ENCODE measurements around the gene WDR7. TPM values are rescaled to one million over a fixed set of nuclear protein-coding genes. Genes with fewer than 3 reads are reported as not detected.

WDR7 gene
- total and polyA plus RNA-seq, 10 of the 15 experiments (the other 5 are each of a cell fraction or from before 2014, with no cell fraction given), result 2.8 to 16.5 (median 11.7) TPM

DNA sequence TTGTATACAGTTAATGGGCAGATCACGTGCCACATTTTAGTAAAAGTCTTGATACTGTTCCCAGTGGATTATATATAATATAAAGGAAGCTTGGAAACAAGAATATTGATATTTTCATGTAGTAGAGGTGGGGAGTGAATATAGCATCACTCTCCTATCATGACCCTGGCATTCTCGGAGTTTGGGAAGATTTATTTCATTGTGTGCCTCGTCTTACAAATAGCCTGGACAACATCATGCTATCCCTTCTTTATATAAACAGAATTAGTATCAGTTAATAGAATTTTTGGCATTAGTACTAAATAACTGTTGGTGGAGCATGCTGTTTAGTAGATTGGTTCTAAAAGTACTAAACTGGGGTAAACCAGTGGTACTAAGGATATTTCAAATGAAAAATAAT is 283.7 kb downstream of the WDR7 start:
- TF ChIP-seq, protein P1, sequence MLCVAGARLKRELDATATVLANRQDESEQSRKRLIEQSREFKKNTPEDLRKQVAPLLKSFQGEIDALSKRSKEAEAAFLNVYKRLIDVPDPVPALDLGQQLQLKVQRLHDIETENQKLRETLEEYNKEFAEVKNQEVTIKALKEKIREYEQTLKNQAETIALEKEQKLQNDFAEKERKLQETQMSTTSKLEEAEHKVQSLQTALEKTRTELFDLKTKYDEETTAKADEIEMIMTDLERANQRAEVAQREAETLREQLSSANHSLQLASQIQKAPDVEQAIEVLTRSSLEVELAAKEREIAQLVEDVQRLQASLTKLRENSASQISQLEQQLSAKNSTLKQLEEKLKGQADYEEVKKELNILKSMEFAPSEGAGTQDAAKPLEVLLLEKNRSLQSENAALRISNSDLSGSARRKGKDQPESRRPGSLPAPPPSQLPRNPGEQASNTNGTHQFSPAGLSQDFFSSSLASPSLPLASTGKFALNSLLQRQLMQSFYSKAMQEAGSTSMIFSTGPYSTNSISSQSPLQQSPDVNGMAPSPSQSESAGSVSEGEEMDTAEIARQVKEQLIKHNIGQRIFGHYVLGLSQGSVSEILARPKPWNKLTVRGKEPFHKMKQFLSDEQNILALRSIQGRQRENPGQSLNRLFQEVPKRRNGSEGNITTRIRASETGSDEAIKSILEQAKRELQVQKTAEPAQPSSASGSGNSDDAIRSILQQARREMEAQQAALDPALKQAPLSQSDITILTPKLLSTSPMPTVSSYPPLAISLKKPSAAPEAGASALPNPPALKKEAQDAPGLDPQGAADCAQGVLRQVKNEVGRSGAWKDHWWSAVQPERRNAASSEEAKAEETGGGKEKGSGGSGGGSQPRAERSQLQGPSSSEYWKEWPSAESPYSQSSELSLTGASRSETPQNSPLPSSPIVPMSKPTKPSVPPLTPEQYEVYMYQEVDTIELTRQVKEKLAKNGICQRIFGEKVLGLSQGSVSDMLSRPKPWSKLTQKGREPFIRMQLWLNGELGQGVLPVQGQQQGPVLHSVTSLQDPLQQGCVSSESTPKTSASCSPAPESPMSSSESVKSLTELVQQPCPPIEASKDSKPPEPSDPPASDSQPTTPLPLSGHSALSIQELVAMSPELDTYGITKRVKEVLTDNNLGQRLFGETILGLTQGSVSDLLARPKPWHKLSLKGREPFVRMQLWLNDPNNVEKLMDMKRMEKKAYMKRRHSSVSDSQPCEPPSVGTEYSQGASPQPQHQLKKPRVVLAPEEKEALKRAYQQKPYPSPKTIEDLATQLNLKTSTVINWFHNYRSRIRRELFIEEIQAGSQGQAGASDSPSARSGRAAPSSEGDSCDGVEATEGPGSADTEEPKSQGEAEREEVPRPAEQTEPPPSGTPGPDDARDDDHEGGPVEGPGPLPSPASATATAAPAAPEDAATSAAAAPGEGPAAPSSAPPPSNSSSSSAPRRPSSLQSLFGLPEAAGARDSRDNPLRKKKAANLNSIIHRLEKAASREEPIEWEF (IDR thresholded peaks at IDR 0.05; ENCODE audit: insufficient replicate concordance, low read depth, low read length), result no peak
- TF ChIP-seq ZNF24 (IDR thresholded peaks at IDR 0.05) (no peak), TCF12 (IDR thresholded peaks at IDR 0.05; ENCODE audit: low read depth, low read length) (no peak), SUPT20H (IDR thresholded peaks at IDR 0.05; ENCODE audit: borderline replicate concordance, control insufficient read depth, low read depth, low read length) (no peak), ZZZ3 (IDR thresholded peaks at IDR 0.05; ENCODE audit: control insufficient read depth, insufficient read length, low read depth) (no peak)
- TF ChIP-seq, protein P2, sequence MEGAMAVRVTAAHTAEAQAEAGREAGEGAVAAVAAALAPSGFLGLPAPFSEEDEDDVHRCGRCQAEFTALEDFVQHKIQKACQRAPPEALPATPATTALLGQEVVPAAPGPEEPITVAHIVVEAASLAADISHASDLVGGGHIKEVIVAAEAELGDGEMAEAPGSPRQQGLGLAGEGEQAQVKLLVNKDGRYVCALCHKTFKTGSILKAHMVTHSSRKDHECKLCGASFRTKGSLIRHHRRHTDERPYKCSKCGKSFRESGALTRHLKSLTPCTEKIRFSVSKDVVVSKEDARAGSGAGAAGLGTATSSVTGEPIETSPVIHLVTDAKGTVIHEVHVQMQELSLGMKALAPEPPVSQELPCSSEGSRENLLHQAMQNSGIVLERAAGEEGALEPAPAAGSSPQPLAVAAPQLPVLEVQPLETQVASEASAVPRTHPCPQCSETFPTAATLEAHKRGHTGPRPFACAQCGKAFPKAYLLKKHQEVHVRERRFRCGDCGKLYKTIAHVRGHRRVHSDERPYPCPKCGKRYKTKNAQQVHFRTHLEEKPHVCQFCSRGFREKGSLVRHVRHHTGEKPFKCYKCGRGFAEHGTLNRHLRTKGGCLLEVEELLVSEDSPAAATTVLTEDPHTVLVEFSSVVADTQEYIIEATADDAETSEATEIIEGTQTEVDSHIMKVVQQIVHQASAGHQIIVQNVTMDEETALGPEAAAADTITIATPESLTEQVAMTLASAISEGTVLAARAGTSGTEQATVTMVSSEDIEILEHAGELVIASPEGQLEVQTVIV (IDR thresholded peaks at IDR 0.05; ENCODE audit: borderline replicate concordance, partially characterized antibody), result no peak
- TF ChIP-seq, protein P3, sequence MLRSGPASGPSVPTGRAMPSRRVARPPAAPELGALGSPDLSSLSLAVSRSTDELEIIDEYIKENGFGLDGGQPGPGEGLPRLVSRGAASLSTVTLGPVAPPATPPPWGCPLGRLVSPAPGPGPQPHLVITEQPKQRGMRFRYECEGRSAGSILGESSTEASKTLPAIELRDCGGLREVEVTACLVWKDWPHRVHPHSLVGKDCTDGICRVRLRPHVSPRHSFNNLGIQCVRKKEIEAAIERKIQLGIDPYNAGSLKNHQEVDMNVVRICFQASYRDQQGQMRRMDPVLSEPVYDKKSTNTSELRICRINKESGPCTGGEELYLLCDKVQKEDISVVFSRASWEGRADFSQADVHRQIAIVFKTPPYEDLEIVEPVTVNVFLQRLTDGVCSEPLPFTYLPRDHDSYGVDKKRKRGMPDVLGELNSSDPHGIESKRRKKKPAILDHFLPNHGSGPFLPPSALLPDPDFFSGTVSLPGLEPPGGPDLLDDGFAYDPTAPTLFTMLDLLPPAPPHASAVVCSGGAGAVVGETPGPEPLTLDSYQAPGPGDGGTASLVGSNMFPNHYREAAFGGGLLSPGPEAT (IDR thresholded peaks at IDR 0.05; ENCODE audit: low read depth), result no peak
- POLR2A ChIA-PET, result no interaction called here
- Histone ChIP-seq H3K4me1 (ENCODE audit: control insufficient read depth, insufficient read depth, low read length) (no peaks in the 10 kb centered on the region), H4K20me1 (ENCODE audit: control insufficient read depth, insufficient read depth) (no peaks in the 10 kb centered on the region), H3K9me3 (replicated peaks; ENCODE audit: control insufficient read depth, insufficient read depth, low read length) (no peaks in the 10 kb centered on the region), H3K9ac (ENCODE audit: control insufficient read depth, insufficient read depth, low read length) (no peak overlapping the region), H2AFZ (ENCODE audit: control insufficient read depth, low read depth, low read length) (no peak overlapping the region), H3K79me2 (ENCODE audit: control insufficient read depth, insufficient read depth, low read length) (no peaks in the 10 kb centered on the region), H3K36me3 (ENCODE audit: control insufficient read depth in 2 of 2, insufficient read depth in 2 of 2, low read length in 1 of 2) (no peaks in the 10 kb centered on the region; a peak in 1 of 4 replicates), H3K4me3 (no peak overlapping the region), H3K27ac (ENCODE audit: control insufficient read depth, insufficient read depth) (no peak overlapping the region), H3K4me2 (ENCODE audit: control insufficient read depth, insufficient read depth) (no peak overlapping the region), H3K27me3 (replicated peaks in 1 of 2; ENCODE audit: control insufficient read depth in 2 of 2, insufficient read depth in 2 of 2, low read length in 1 of 2) (no peaks in the 10 kb centered on the region)
- SMC1A ChIA-PET (ENCODE audit: uncharacterized antibody, unreplicated experiment), result no interaction called here
- DNase-seq (ENCODE audit: low read depth, low spot score) (no peak), FAIRE-seq (no peak), ATAC-seq (no peak)
- RAD21 ChIA-PET (ENCODE audit: unreplicated experiment), result no interaction called here
- WGBS (ENCODE audit: insufficient coverage, insufficient replicate concordance, low lambda C conversion rate, missing lambda C conversion rate), result 92% methylated on average over 3 of the region's 3 CpGs
- CTCF ChIA-PET, result interaction anchor here (1.1 kb wide), 1 partner anchor 9 kb away, joined by 4 read pairs; no protein-coding TSS in a partner anchor
- no TSS peak for BruUV-seq (replicated peaks)
- in situ Hi-C loops (cut with MboI), result no loop called here
- intact Hi-C loops (cut with micrococcal nuclease; ENCODE audit: unreplicated experiment), result no loop called here
